Keratinocyte (primary cell): ENCODE results near the gene MYO1D.

Experiments used
- CTCF ChIP-seq, 3 experiments: IDR thresholded peaks in 1 of 3; conservative IDR thresholded peaks in 1 of 3; optimal IDR thresholded peaks in 1 of 3; 2 replicates in 2 of 3; 3 replicates in 1 of 3; pipeline versions ENCODE3 to v1.5.1; 2011; ENCODE audit warnings: low read length in 3 of 3, mild to moderate bottlenecking in 3 of 3, moderate library complexity in 2 of 3, control low read depth in 1 of 3, inconsistent platforms in 1 of 3; ENCODE audit not compliant: insufficient read depth in 2 of 3; ENCODE audit errors: extremely low read depth in 1 of 3
- EZH2 ChIP-seq: IDR thresholded peaks from one replicate; pipeline ENCODE4 v1.6.1; 2012; ENCODE audit warnings: inconsistent platforms, mild to moderate bottlenecking, low read length, moderate library complexity

DNA sequence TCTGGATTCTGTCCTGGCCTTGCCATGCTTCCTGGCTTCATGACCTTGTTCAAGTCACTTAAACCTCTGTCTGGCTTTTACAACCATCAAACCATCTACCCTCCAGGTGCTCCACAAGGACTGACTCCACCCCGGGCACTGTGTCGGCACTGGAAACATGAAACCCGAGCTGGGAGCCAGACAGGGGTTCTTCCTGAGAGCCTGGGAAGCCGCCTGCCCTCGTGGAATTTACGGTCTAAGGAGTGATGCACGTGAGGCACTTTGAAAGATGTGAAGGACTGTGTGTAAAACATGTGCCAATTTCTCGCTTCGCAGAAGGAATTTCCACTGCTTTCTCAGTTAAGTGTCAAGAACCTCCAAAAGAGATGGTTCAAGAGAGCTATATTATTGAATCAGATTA, 378.5 kb downstream of the MYO1D start:
- no peak for TF ChIP-seq CTCF (optimal IDR thresholded peaks at IDR 0.05 in 1 of 3, IDR thresholded peaks at IDR 0.05 in 1 of 3, conservative IDR thresholded peaks at IDR 0.05 in 1 of 3; ENCODE audit: extremely low read depth in 1 of 3, insufficient read depth in 2 of 3, low read length in 3 of 3)
- no peak for TF ChIP-seq EZH2
